Neural cell (in vitro differentiated cells): Measurements from ENCODE around the gene CIBAR2. TPM values are rescaled to one million over a fixed set of nuclear protein-coding genes. Genes with fewer than 3 reads are reported as not detected.

Experiments
- H2AFZ ChIP-seq: fragments of 200-600, 300-800 bp; sonication (generic), shearing (Covaris generic); 2 replicates; pipeline ENCODE4 v1.6.0; 2014; ENCODE audit warnings: low read depth, mild to moderate bottlenecking, antibody characterized with exemption, low read length, moderate library complexity
- H3F3A ChIP-seq: fragments of 200-600 bp; shearing (Covaris generic); 2 replicates; pipeline ENCODE4 v1.6.1; 2016; ENCODE audit warnings: mild to moderate bottlenecking, moderate library complexity, mixed read lengths, antibody characterized with exemption, low read length; ENCODE audit not compliant: insufficient read depth, poor library complexity, severe bottlenecking
- H3K27ac ChIP-seq: fragments of 200-600, 300-800 bp; sonication (generic), shearing (Covaris generic); 2 replicates; pipeline ENCODE4 v1.5.1; 2014; ENCODE audit warnings: mild to moderate bottlenecking, low read length, moderate library complexity
- H3K27me3 ChIP-seq: fragments of 300-800, 200-600 bp; sonication (generic), shearing (Covaris generic); 2 replicates; pipeline ENCODE4 v1.6.0; 2014; ENCODE audit warnings: mild to moderate bottlenecking, low read depth, low read length, moderate library complexity; ENCODE audit not compliant: insufficient read depth
- H3K36me3 ChIP-seq: fragments of 300-800, 200-600 bp; sonication (generic), shearing (Covaris generic); 2 replicates; pipeline ENCODE4 v1.5.1; 2014; ENCODE audit warnings: mild to moderate bottlenecking, antibody characterized with exemption, low read length, moderate library complexity; ENCODE audit not compliant: insufficient read depth
- H3K4me2 ChIP-seq: fragments of 300-800, 200-600 bp; sonication (generic), shearing (Covaris generic); 2 replicates; pipeline ENCODE4 v1.6.0; 2014; ENCODE audit warnings: mild to moderate bottlenecking, low read length
- H3K4me3 ChIP-seq: fragments of 300-800, 200-600 bp; sonication (generic), shearing (Covaris generic); 2 replicates; pipeline ENCODE4 v1.5.1; 2014; ENCODE audit warnings: mild to moderate bottlenecking, low read length, moderate library complexity
- H3K79me2 ChIP-seq: fragments of 200-600 bp; shearing (Covaris generic); replicated peaks from 2 replicates; pipeline ENCODE4 v1.6.0; 2014; ENCODE audit warnings: mild to moderate bottlenecking, low read length, moderate library complexity; ENCODE audit not compliant: insufficient read depth
- H3K9ac ChIP-seq: fragments of 300-800, 200-600 bp; sonication (generic), shearing (Covaris generic); 2 replicates; pipeline ENCODE4 v1.6.1; 2016; ENCODE audit warnings: mild to moderate bottlenecking, low read length, mixed read lengths
- H3K9me2 ChIP-seq: fragments of 200-600 bp; shearing (Covaris generic); 2 replicates; pipeline ENCODE4 v1.6.1; 2016; ENCODE audit warnings: mild to moderate bottlenecking, low read length, mixed read lengths; ENCODE audit not compliant: insufficient read depth
- H3K9me3 ChIP-seq: fragments of 200-600, 300-800 bp; sonication (generic), shearing (Covaris generic); 2 replicates; pipeline ENCODE4 v1.6.1; 2016; ENCODE audit warnings: mild to moderate bottlenecking, mixed run types, low read length, moderate library complexity, mixed read lengths
- H4K20me1 ChIP-seq: fragments of 200-600 bp; shearing (Covaris generic); 2 replicates; pipeline ENCODE4 v1.6.1; 2016; ENCODE audit warnings: mild to moderate bottlenecking, mixed run types; ENCODE audit not compliant: insufficient read depth
- EP300 ChIP-seq: fragments of 450-650 bp; conservative IDR thresholded peaks from 2 replicates; pipeline ENCODE4 v1.6.1; 2014; ENCODE audit warnings: antibody characterized with exemption, mild to moderate bottlenecking, moderate library complexity; ENCODE audit not compliant: poor library complexity, severe bottlenecking
- EZH2 ChIP-seq: fragments of 200-600, 300-800 bp; shearing (Covaris generic), sonication (generic); IDR thresholded peaks from 2 replicates; pipeline ENCODE4 v1.6.1; 2014; ENCODE audit warnings: antibody characterized with exemption, low read length, borderline replicate concordance, mild to moderate bottlenecking; ENCODE audit not compliant: insufficient read depth, poor library complexity, severe bottlenecking
- MXI1 ChIP-seq: fragments of 450-650 bp; conservative IDR thresholded peaks from 2 replicates; pipeline ENCODE4 v1.6.1; 2014; ENCODE audit warnings: antibody characterized with exemption, mild to moderate bottlenecking; ENCODE audit not compliant: poor library complexity, severe bottlenecking
- POLR2AphosphoS5 ChIP-seq: IDR thresholded peaks from 2 replicates; pipeline ENCODE4 v1.6.1; 2012
- RAD21 ChIP-seq: fragments of 450-650 bp; conservative IDR thresholded peaks from 2 replicates; pipeline ENCODE4 v1.6.1; 2014; ENCODE audit warnings: antibody characterized with exemption, mild to moderate bottlenecking, moderate library complexity
- SMC3 ChIP-seq: fragments of 450-650 bp; conservative IDR thresholded peaks from 2 replicates; pipeline ENCODE4 v1.6.1; 2014; ENCODE audit warnings: antibody characterized with exemption, mild to moderate bottlenecking, moderate library complexity; ENCODE audit not compliant: poor library complexity
- TAF1 ChIP-seq: IDR thresholded peaks from 2 replicates; pipeline ENCODE4 v1.6.1; 2012; ENCODE audit warnings: low read depth
- polyA plus RNA-seq: library from polyadenylated mRNA; depleted of rRNA; stranded (reverse); fragments of >200 nt; gene quantifications from 2 replicates; pipeline ENCODE4 v1.2.3, GENCODE V29; 2014
- TF ChIP-seq, protein P1 (sequence below): IDR thresholded peaks from 2 replicates; pipeline ENCODE4 v1.6.1; 2012; ENCODE audit warnings: borderline replicate concordance
- TF ChIP-seq, protein P2 (sequence below): fragments of 450-650 bp; IDR thresholded peaks from 2 replicates; pipeline ENCODE4 v1.5.1; 2014; ENCODE audit warnings: antibody characterized with exemption, mild to moderate bottlenecking, moderate library complexity; ENCODE audit not compliant: poor library complexity, severe bottlenecking

Gene CIBAR2
- polyA plus RNA-seq, 1 donor from 2014 or later = not detected

DNA sequence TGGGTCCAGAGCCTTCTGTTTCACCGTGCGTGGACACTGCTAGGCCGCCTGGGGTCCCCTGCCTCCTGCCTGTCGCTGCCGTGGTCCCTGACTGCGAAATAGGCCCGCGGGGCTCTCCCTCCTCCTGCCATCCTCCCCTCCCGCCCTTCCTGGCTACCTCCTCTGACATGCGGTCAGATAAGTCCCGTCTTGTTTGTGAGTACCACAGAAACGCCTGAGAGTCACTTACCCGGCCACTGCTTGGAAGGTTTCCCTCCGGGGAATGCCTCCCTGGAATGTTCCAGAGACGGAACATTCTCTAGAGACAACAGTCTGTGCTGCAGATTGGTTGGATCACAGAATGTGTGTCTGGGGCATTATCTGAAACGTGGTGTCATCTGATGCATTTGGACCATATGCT lies 22.7 kb downstream of the CIBAR2 start:
- Histone ChIP-seq H3K36me3 (no peaks in the 10 kb centered on the region), H3K9ac (no peak overlapping the region), H2AFZ (no peak overlapping the region), H3K9me2 (no peaks in the 10 kb centered on the region), H4K20me1 (no peaks in the 10 kb centered on the region), H3K9me3 (no peaks in the 10 kb centered on the region), H3K27me3 (no peaks in the 10 kb centered on the region), H3K79me2 (no peaks in the 10 kb centered on the region), H3F3A (no peaks in the 10 kb centered on the region), H3K27ac (no peak overlapping the region), H3K4me2 (no peak overlapping the region), H3K4me3 (no peak overlapping the region)
- TF ChIP-seq, protein P1, sequence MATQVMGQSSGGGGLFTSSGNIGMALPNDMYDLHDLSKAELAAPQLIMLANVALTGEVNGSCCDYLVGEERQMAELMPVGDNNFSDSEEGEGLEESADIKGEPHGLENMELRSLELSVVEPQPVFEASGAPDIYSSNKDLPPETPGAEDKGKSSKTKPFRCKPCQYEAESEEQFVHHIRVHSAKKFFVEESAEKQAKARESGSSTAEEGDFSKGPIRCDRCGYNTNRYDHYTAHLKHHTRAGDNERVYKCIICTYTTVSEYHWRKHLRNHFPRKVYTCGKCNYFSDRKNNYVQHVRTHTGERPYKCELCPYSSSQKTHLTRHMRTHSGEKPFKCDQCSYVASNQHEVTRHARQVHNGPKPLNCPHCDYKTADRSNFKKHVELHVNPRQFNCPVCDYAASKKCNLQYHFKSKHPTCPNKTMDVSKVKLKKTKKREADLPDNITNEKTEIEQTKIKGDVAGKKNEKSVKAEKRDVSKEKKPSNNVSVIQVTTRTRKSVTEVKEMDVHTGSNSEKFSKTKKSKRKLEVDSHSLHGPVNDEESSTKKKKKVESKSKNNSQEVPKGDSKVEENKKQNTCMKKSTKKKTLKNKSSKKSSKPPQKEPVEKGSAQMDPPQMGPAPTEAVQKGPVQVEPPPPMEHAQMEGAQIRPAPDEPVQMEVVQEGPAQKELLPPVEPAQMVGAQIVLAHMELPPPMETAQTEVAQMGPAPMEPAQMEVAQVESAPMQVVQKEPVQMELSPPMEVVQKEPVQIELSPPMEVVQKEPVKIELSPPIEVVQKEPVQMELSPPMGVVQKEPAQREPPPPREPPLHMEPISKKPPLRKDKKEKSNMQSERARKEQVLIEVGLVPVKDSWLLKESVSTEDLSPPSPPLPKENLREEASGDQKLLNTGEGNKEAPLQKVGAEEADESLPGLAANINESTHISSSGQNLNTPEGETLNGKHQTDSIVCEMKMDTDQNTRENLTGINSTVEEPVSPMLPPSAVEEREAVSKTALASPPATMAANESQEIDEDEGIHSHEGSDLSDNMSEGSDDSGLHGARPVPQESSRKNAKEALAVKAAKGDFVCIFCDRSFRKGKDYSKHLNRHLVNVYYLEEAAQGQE = no peak
- TF ChIP-seq SMC3 (no peak), RAD21 (no peak), POLR2AphosphoS5 (no peak), MXI1 (no peak), EP300 (no peak), TAF1 (no peak), EZH2 (no peak)
- TF ChIP-seq, protein P2, sequence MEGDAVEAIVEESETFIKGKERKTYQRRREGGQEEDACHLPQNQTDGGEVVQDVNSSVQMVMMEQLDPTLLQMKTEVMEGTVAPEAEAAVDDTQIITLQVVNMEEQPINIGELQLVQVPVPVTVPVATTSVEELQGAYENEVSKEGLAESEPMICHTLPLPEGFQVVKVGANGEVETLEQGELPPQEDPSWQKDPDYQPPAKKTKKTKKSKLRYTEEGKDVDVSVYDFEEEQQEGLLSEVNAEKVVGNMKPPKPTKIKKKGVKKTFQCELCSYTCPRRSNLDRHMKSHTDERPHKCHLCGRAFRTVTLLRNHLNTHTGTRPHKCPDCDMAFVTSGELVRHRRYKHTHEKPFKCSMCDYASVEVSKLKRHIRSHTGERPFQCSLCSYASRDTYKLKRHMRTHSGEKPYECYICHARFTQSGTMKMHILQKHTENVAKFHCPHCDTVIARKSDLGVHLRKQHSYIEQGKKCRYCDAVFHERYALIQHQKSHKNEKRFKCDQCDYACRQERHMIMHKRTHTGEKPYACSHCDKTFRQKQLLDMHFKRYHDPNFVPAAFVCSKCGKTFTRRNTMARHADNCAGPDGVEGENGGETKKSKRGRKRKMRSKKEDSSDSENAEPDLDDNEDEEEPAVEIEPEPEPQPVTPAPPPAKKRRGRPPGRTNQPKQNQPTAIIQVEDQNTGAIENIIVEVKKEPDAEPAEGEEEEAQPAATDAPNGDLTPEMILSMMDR = no peak

DNA sequence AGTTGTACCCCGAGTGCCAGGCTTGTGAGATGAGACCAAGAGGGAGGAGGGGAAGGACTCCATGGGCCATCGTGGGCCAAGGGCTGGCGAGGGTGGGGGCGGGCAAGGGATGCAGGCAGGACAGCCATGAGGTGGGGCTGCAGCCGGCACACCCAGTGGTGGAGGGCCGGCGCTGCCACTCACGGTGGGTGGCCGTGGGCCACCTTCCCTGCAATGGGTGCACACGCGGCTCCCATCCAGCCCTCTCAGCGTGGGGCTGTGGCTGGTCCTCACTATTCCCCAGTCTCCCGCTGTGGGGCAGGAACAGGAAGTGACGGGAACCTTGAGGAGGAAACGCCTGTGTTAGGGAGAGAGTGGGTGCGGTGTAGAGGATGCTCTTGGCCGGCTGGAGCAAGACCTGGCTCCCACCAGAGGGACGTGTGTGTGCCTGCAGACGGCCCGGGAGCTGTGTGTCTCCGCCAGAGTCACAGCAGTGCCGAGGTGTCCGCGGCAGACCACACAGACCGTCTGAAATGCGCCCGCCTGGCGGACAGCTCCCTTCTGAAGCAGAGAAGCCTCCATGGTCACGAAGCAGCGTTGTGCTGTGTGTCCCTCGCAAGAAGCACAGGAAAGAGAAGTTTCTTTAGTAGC lies 23.6 kb downstream of the CIBAR2 start:
- H4K20me1 ChIP-seq = no peaks in the 10 kb centered on the region
- no peaks in the 10 kb centered on the region for H3K27me3 ChIP-seq
- H3K36me3 ChIP-seq = no peaks in the 10 kb centered on the region
- no peaks in the 10 kb centered on the region for H3K79me2 ChIP-seq
- H3F3A ChIP-seq = no peaks in the 10 kb centered on the region
- no peaks in the 10 kb centered on the region for H3K9me3 ChIP-seq
- no peak overlapping the region for H3K9ac ChIP-seq
- no peak overlapping the region for H3K4me3 ChIP-seq
- H3K9me2 ChIP-seq = no peaks in the 10 kb centered on the region
- TF ChIP-seq SMC3 (no peak), EZH2 (no peak), POLR2AphosphoS5 (no peak), EP300 (no peak), MXI1 (no peak), TAF1 (no peak), RAD21 (no peak)
- TF ChIP-seq, protein P2 = no peak
- TF ChIP-seq, protein P1 = no peak
- H2AFZ ChIP-seq = no peak overlapping the region
- no peak overlapping the region for H3K27ac ChIP-seq
- H3K4me2 ChIP-seq = no peak overlapping the region
